ENCODE results near the gene UROC1. TPM values are rescaled to one million over a fixed set of nuclear protein-coding genes. Genes with fewer than 3 reads are reported as not detected.

The UROC1 gene
- total RNA-seq, 1 donor, result not detected

DNA sequence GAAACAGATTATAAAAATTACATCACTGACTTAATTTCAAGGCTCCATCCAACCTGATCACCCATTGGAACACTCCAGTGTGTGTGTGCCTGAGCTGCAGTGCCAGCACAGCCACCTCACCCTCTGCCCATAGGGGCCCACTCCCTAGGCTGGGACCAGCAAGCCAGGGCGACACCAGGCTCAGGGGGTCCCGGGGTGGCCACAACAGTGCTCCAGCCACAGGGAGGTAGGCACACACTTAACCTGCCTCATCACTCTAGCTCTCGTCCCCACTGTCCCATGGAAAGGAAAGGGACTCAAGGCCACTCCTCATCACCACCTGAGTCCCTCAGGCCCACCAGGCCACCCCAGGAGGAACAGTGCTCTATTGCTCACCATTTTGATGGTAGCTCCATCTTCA, 66.8 kb downstream of the UROC1 start:
- TF ChIP-seq CTCF (IDR thresholded peaks at IDR 0.05; ENCODE audit: insufficient read depth, low read length), result no peak
- no peak for DNase-seq (ENCODE audit: low read depth)
- no peak overlapping the region for H3K4me3 ChIP-seq (ENCODE audit: low read depth, low read length)

DNA sequence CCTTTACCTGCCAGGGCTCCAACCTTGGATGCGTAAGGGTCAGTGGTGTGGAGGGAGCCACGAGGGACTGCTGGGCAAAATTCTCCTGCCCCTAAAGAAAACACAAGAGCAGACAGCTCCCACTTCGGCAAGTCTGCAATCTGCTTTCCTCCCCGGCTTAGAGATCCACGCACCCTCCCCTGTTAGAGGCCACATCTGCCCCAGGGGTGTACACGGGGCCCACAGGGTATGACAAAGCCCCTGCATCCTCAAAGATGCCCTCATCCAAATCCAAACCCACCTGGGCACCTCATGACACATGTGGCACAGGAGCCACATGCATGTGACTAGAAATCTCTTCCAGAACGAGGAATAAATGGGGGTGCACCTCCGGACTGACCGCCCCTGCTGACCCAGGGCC, 67.4 kb downstream of the UROC1 start:
- no peak overlapping the region for H3K4me3 ChIP-seq (ENCODE audit: low read depth, low read length)
- DNase-seq (ENCODE audit: low read depth), result no peak
- TF ChIP-seq CTCF (IDR thresholded peaks at IDR 0.05; ENCODE audit: insufficient read depth, low read length), result no peak

GRCh38 chr3:126449621-126450051, 67.9 kb downstream of the UROC1 start:
- DNase-seq (ENCODE audit: low read depth), result no peak
- TF ChIP-seq CTCF (IDR thresholded peaks at IDR 0.05; ENCODE audit: insufficient read depth, low read length), result no peak
- H3K4me3 ChIP-seq (ENCODE audit: low read depth, low read length), result no peak overlapping the region

- no peak for TF ChIP-seq CTCF (IDR thresholded peaks at IDR 0.05; ENCODE audit: insufficient read depth, low read length)
- H3K4me3 ChIP-seq (ENCODE audit: low read depth, low read length), result no peak overlapping the region
- no peak for DNase-seq (ENCODE audit: low read depth)
Measured at GRCh38 chr3:126448893-126449180, 68.7 kb downstream of the UROC1 start.

DNA sequence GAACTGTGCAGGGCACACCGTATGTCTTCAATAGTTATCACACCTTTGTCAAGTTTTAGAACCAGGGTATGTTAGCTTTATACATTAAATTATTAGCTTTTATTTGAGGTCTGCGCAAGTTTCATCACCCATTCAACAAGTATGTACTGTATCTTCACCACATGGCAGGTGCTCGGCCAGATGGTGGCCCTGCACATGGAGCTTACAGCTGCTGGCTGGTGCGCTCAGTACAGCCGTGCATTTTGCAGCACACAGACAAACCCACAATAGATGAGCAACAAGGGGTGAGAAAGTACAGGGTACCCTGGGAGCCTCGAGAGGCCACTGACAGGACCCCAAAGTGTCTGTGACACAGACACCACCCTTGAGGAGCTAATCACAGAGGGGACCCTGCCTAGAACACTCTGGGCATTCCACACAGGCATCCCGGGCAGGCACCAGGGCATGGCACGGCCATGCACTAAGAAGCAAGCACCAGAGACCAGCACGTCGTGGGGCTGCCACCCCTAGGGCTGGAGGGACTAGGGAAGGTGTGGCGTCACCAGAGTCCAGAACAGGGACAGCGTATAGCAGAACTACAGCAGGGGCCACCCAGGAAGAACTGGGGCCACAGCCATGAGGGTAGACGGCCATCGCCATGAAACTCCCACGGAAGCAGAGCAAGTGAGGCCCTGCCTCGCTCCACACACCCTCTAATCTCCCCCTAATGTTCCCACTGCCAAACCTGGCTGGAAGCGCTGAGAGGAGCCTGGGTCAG, 69.3 kb downstream of the UROC1 start:
- no peak overlapping the region for H3K4me3 ChIP-seq (ENCODE audit: low read depth, low read length)
- no peak for TF ChIP-seq CTCF (IDR thresholded peaks at IDR 0.05; ENCODE audit: insufficient read depth, low read length)
- no peak for DNase-seq (ENCODE audit: low read depth)

DNA sequence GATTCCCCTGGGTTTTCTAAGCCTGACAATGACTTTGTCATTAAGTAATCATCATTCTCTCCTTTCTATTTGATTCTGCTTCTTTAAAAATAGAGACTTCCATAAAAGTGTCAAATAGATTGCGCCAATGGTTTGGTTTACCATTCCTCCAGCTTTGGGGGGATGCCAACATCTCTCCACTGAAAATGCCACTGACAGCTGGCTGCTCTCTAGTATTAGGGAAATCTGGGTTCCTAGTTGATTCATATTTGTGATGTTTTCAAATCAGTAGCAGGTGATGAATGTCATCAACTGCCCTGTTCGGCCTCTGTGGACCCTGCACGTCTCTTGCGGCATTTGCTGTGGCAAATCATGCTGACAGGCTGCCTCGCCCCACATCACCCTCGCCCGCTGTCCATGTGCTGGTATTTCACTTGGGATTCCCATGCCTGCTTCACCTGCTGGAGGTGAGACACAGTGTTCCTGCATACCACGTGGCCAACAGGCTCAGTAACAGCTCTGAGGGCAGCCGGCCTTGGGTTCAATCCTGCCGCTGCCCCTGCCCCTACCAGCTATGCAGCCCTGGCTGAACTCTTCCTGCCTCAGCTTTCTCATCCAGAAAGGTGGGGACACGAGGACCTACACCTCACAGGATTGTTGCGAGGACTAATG, 70.0 kb downstream of the UROC1 start:
- TF ChIP-seq CTCF (IDR thresholded peaks at IDR 0.05; ENCODE audit: insufficient read depth, low read length), result no peak
- DNase-seq (ENCODE audit: low read depth), result no peak
- H3K4me3 ChIP-seq (ENCODE audit: low read depth, low read length), result no peak overlapping the region
